Panc1 (cell line): ENCODE measurements around the gene ZCWPW2. TPM values are rescaled to one million over a fixed set of nuclear protein-coding genes. Genes with fewer than 3 reads are reported as not detected.

ENCODE experiments used
- ATAC-seq: fragments of 200-7000 bp; cut with Tn5 transposase; 2 replicates; pipeline ENCODE4 v1.9.1; 2020; ENCODE audit warnings: mild to moderate bottlenecking, moderate library complexity
- BruUV-seq: library from RNA; stranded (reverse); fragments of 400-500 nt; replicated peaks from 2 replicates; lab custom pipeline; 2021; lab: Mats Ljungman, UMichigan
- CTCF ChIA-PET: fragments of 300-600 bp; sonication (Branson Sonifier 250); formaldehyde crosslinking; loops from one replicate; lab custom pipeline; 2022; ENCODE audit warnings: antibody characterized with exemption; lab: Charles Lee
- POLR2A ChIA-PET: fragments of 300-600 bp; sonication (Branson Sonifier 250); formaldehyde crosslinking; loops from one replicate; lab custom pipeline; 2022; ENCODE audit warnings: antibody characterized with exemption; lab: Charles Lee
- DNase-seq: peaks from one replicate; pipeline ENCODE4 v3.0.0-alpha.2; 2010; ENCODE audit warnings: low read depth, low spot score
- H3K27ac ChIP-seq: 2 replicates; pipeline ENCODE4 v1.5.1; 2011; ENCODE audit warnings: mild to moderate bottlenecking, low read length, inconsistent platforms
- H3K27me3 ChIP-seq: fragments of 200-500 bp; sonication (Bioruptor generic); 2 replicates; pipeline ENCODE4 v1.6.0; 2014; ENCODE audit warnings: low read length, inconsistent platforms; ENCODE audit not compliant: control insufficient read depth, insufficient read depth
- H3K36me3 ChIP-seq: fragments of 200-500 bp; sonication (Bioruptor generic); 2 replicates; pipeline ENCODE4 v1.5.1; 2014; ENCODE audit warnings: inconsistent platforms, mild to moderate bottlenecking, low read length, moderate library complexity; ENCODE audit not compliant: control insufficient read depth, insufficient read depth
- H3K4me1 ChIP-seq: 2 replicates; pipeline ENCODE4 v1.5.1; 2011; ENCODE audit warnings: inconsistent platforms, mild to moderate bottlenecking, low read length, moderate library complexity; ENCODE audit not compliant: control insufficient read depth, insufficient read depth
- H3K4me3 ChIP-seq, 2 experiments: 2 replicates each; pipeline ENCODE4 v1.5.1; 2011 to 2012; ENCODE audit warnings: low read depth in 2 of 2, low read length in 2 of 2, mild to moderate bottlenecking in 2 of 2, inconsistent platforms in 1 of 2, moderate library complexity in 1 of 2
- H3K9me3 ChIP-seq: fragments of 200-500 bp; sonication (Bioruptor generic); 2 replicates; pipeline ENCODE4 v1.5.1; 2014; ENCODE audit warnings: low read depth, mild to moderate bottlenecking, inconsistent platforms, low read length, moderate library complexity; ENCODE audit not compliant: control insufficient read depth, insufficient read depth
- CTCF ChIP-seq: fragments of 450-650 bp; IDR thresholded peaks from 2 replicates; pipeline ENCODE4 v1.5.1; 2017; ENCODE audit warnings: mild to moderate bottlenecking
- POLR2AphosphoS5 ChIP-seq: IDR thresholded peaks from 2 replicates; pipeline ENCODE4 v1.6.1; 2012; ENCODE audit warnings: mild to moderate bottlenecking, low read depth, low read length, moderate library complexity
- REST ChIP-seq, 2 experiments: IDR thresholded peaks; 2 replicates each; pipeline ENCODE4 v1.6.1; 2011 to 2012; ENCODE audit warnings: low read depth in 2 of 2, control low read depth in 1 of 2, low read length in 1 of 2, mild to moderate bottlenecking in 1 of 2, moderate library complexity in 1 of 2; ENCODE audit not compliant: insufficient read depth in 1 of 2
- SIN3A ChIP-seq: IDR thresholded peaks from 2 replicates; pipeline ENCODE4 v1.6.1; 2012; ENCODE audit warnings: low read depth, mild to moderate bottlenecking, low read length, moderate library complexity, borderline replicate concordance; ENCODE audit not compliant: insufficient read depth
- TCF7L2 ChIP-seq: IDR thresholded peaks from 2 replicates; pipeline ENCODE4 v1.6.1; 2011; ENCODE audit warnings: mild to moderate bottlenecking, low read depth, low read length, inconsistent platforms
- in situ Hi-C: cut with HindIII; loops from 2 replicates; pipeline ENCODE4 v1.10.0; 2016; ENCODE audit warnings: low sequenced_read_pairs, low pct_unique_long_range_greater_than_20kb
- intact Hi-C: fragments of 100-400 bp; cut with micrococcal nuclease; formaldehyde crosslinking; loops from one replicate; pipeline ENCODE4 v1.10.0; 2022; ENCODE audit not compliant: unreplicated experiment
- total RNA-seq: library from RNA; stranded (reverse); gene quantifications from one replicate; pipeline ENCODE4 v1.2.1, GENCODE V29; 2021; ENCODE audit not compliant: unreplicated experiment

The ZCWPW2 gene
- total RNA-seq, 1 experiment from 2014 or later: 0.82 TPM

- TF ChIP-seq POLR2AphosphoS5: no peak
- TF ChIP-seq REST (IDR thresholded peaks at IDR 0.05; ENCODE audit: insufficient read depth in 1 of 2, low read depth in 2 of 2, low read length in 1 of 2): no peak
- TF ChIP-seq CTCF: no peak
- TF ChIP-seq SIN3A: no peak
- TF ChIP-seq TCF7L2: no peak
- in situ Hi-C loops (no loop called here), intact Hi-C loops (no loop called here)
- ATAC-seq (no peak), DNase-seq (no peak)
- Histone ChIP-seq H3K27me3 (no peaks in the 10 kb centered on the region), H3K4me3 (peak overlapping the region; percentile 78 to 91), H3K4me1 (peaks cover 20% of the 10 kb centered on the region; the same call in 1 of the 2 replicates), H3K27ac (peak overlapping the region; percentile 91), H3K9me3 (no peaks in the 10 kb centered on the region), H3K36me3 (no peaks in the 10 kb centered on the region; the same call in none of the 2 replicates)
- ChIA-PET POLR2A (interaction anchor here (1.3 kb wide), 1 partner anchor 20 kb away, joined by 3 read pairs; no protein-coding TSS in a partner anchor), CTCF (interaction anchor here (0.5 kb wide), 1 partner anchor 923 kb away, joined by 5 read pairs; no protein-coding TSS in a partner anchor)
- TSS peak; percentile 64 for BruUV-seq
These were observed 902 bp upstream of the ZCWPW2 start for GRCh38 chr3:28347374-28348264.

- BruUV-seq: no TSS peak
- Histone ChIP-seq H3K27me3 (no peaks in the 10 kb centered on the region), H3K36me3 (no peaks in the 10 kb centered on the region; the same call in none of the 2 replicates), H3K9me3 (no peaks in the 10 kb centered on the region), H3K4me3 (peak overlapping the region; percentile 78 to 91), H3K27ac (peak overlapping the region; percentile 91), H3K4me1 (peaks cover 20% of the 10 kb centered on the region; the same call in 1 of the 2 replicates)
- DNase-seq (no peak), ATAC-seq (peak; percentile 85)
- in situ Hi-C loops: no loop called here
- intact Hi-C loops: no loop called here
- ChIA-PET POLR2A (interaction anchor here (1.3 kb wide), 1 partner anchor 20 kb away, joined by 3 read pairs; no protein-coding TSS in a partner anchor), CTCF (interaction anchor here (0.5 kb wide), 1 partner anchor 923 kb away, joined by 5 read pairs; no protein-coding TSS in a partner anchor)
- TF ChIP-seq CTCF: no peak
- no peak for TF ChIP-seq TCF7L2
- no peak for TF ChIP-seq POLR2AphosphoS5
- TF ChIP-seq SIN3A: no peak
- no peak for TF ChIP-seq REST (IDR thresholded peaks at IDR 0.05; ENCODE audit: insufficient read depth in 1 of 2, low read depth in 2 of 2, low read length in 1 of 2)
These were observed 274 bp upstream of the ZCWPW2 start for GRCh38 chr3:28348265-28348628.
